HCT116 (cell line): ENCODE results near the gene ANO4. TPM values are rescaled to one million over a fixed set of nuclear protein-coding genes. Genes with fewer than 3 reads are reported as not detected.

Experiments
- ATAC-seq: fragments of 200-7000 bp; cut with Tn5 transposase; 2 replicates; pipeline ENCODE4 v1.9.1; 2020; ENCODE audit warnings: mild to moderate bottlenecking, moderate library complexity
- Bru-seq: library from RNA; stranded (reverse); fragments of 400-500 nt; gene quantifications from one replicate; lab custom pipeline; 2021; lab: Mats Ljungman, UMichigan
- BruChase-seq, 2 experiments: library from RNA; stranded (reverse); fragments of 400-500 nt; gene quantifications; one replicate each; lab custom pipeline; 2021; lab: Mats Ljungman, UMichigan
- BruUV-seq: library from RNA; stranded (reverse); fragments of 400-500 nt; replicated peaks from 2 replicates; lab custom pipeline; 2021; lab: Mats Ljungman, UMichigan
- CTCF ChIA-PET: fragments of 300-600 bp; sonication (Branson Sonifier 250); formaldehyde crosslinking; loops from one replicate; lab custom pipeline; 2021; ENCODE audit warnings: antibody characterized with exemption; lab: Charles Lee
- POLR2A ChIA-PET: fragments of 300-600, 350-600 bp; sonication (Branson Sonifier 250); formaldehyde crosslinking; loops from one replicate; lab custom pipeline; 2021; ENCODE audit warnings: antibody characterized with exemption; lab: Charles Lee
- RAD21 ChIA-PET, 2 experiments: fragments of 300-600 bp; sonication (Branson Sonifier 250); formaldehyde crosslinking; loops; one replicate each; lab custom pipeline; 2023; ENCODE audit warnings: low total read pairs in 2 of 2; ENCODE audit not compliant: uncharacterized antibody in 2 of 2, unreplicated experiment in 2 of 2, low non-redundant PET in 1 of 2; lab: Charles Lee
- DNase-seq: peaks from one replicate; pipeline ENCODE4 v3.0.0-alpha.2; 2010; ENCODE audit warnings: low read depth, low spot score
- H2AFZ ChIP-seq: fragments of 200-600 bp; shearing (Covaris generic), sonication (generic); 2 replicates; pipeline ENCODE4 v1.6.1; 2017; ENCODE audit warnings: low read depth, mixed run types, mixed read lengths, antibody characterized with exemption, low read length; ENCODE audit not compliant: poor library complexity, severe bottlenecking
- H3K27ac ChIP-seq: 2 replicates; pipeline ENCODE4 v1.5.1; 2012; ENCODE audit warnings: low read depth, low read length
- H3K27me3 ChIP-seq: fragments of 200-600 bp; sonication (generic); 2 replicates; pipeline ENCODE4 v1.6.1; 2016; ENCODE audit warnings: mixed run types, low read length, mixed read lengths; ENCODE audit not compliant: insufficient read depth
- H3K36me3 ChIP-seq, 2 experiments: fragments of 200-500 bp in 1 of 2; fragments of 200-600 bp in 1 of 2; sonication (Bioruptor generic) in 1 of 2; sonication (generic) in 1 of 2; 2 replicates each; pipeline versions ENCODE4 v1.5.1 to v1.6.1; 2014 to 2016; ENCODE audit warnings: low read length in 2 of 2, inconsistent platforms in 1 of 2, mixed read lengths in 1 of 2, mixed run types in 1 of 2; ENCODE audit not compliant: insufficient read depth in 2 of 2, control insufficient read depth in 1 of 2
- H3K4me1 ChIP-seq, 2 experiments: fragments of 200-600 bp in 1 of 2; sonication (generic) in 1 of 2; 2 replicates each; pipeline versions ENCODE4 v1.5.1 to v1.6.1; 2012 to 2017; ENCODE audit warnings: low read length in 2 of 2, inconsistent platforms in 1 of 2, mild to moderate bottlenecking in 1 of 2, mixed read lengths in 1 of 2, mixed run types in 1 of 2, moderate library complexity in 1 of 2; ENCODE audit not compliant: insufficient read depth in 2 of 2, control insufficient read depth in 1 of 2
- H3K4me2 ChIP-seq: fragments of 200-600 bp; sonication (generic); 2 replicates; pipeline ENCODE4 v1.6.1; 2017; ENCODE audit warnings: mixed run types, low read length, mixed read lengths
- H3K4me3 ChIP-seq, 2 experiments: fragments of 200-600 bp in 1 of 2; sonication (generic) in 1 of 2; replicated peaks in 1 of 2; 2 replicates each; pipeline ENCODE4 v1.5.1; 2011 to 2016; ENCODE audit warnings: low read length in 2 of 2, control low read depth in 1 of 2, low read depth in 1 of 2, mild to moderate bottlenecking in 1 of 2, mixed read lengths in 1 of 2, mixed run types in 1 of 2
- H3K79me2 ChIP-seq: fragments of 200-600 bp; sonication (generic); 2 replicates; pipeline ENCODE4 v1.6.1; 2017; ENCODE audit warnings: mild to moderate bottlenecking, mixed run types, low read length, moderate library complexity, mixed read lengths; ENCODE audit not compliant: insufficient read depth
- H3K9ac ChIP-seq: fragments of 200-600 bp; sonication (generic); 2 replicates; pipeline ENCODE4 v1.6.1; 2016; ENCODE audit warnings: low read length, mixed read lengths
- H3K9me2 ChIP-seq: fragments of 200-600 bp; sonication (generic), shearing (Covaris generic); 2 replicates; pipeline ENCODE4 v1.6.1; 2017; ENCODE audit warnings: mixed run types, mild to moderate bottlenecking, moderate library complexity; ENCODE audit not compliant: insufficient read depth
- H3K9me3 ChIP-seq, 2 experiments: fragments of 200-500 bp in 1 of 2; fragments of 200-600 bp in 1 of 2; sonication (Bioruptor generic) in 1 of 2; sonication (generic) in 1 of 2; 2 replicates each; pipeline ENCODE4 v1.6.1; 2014 to 2017; ENCODE audit warnings: low read length in 2 of 2, mixed read lengths in 2 of 2, inconsistent platforms in 1 of 2, low read depth in 1 of 2, mild to moderate bottlenecking in 1 of 2, mixed run types in 1 of 2, moderate library complexity in 1 of 2; ENCODE audit not compliant: control insufficient read depth in 1 of 2, insufficient read depth in 1 of 2
- H4K20me1 ChIP-seq: fragments of 200-600 bp; sonication (generic), shearing (Covaris generic); 2 replicates; pipeline ENCODE4 v1.6.1; 2017; ENCODE audit warnings: mixed run types, mild to moderate bottlenecking, moderate library complexity; ENCODE audit not compliant: insufficient read depth
- EGR1 ChIP-seq: IDR thresholded peaks from 2 replicates; pipeline ENCODE4 v1.6.1; 2012; ENCODE audit warnings: low read depth
- ELF1 ChIP-seq: IDR thresholded peaks from 2 replicates; pipeline ENCODE4 v1.6.1; 2012; ENCODE audit warnings: low read depth, borderline replicate concordance
- EZH2 ChIP-seq: fragments of 200-600 bp; sonication (generic); IDR thresholded peaks from 2 replicates; pipeline ENCODE4 v1.6.1; 2017; ENCODE audit warnings: antibody characterized with exemption, mixed run types
- SIN3A ChIP-seq: IDR thresholded peaks from 2 replicates; pipeline ENCODE4 v1.6.1; 2012; ENCODE audit warnings: low read depth
- SP1 ChIP-seq: IDR thresholded peaks from 2 replicates; pipeline ENCODE4 v1.6.1; 2012; ENCODE audit warnings: low read depth
- SRF ChIP-seq: IDR thresholded peaks from 2 replicates; pipeline ENCODE4 v1.6.1; 2012; ENCODE audit warnings: low read depth
- YY1 ChIP-seq: IDR thresholded peaks from 2 replicates; pipeline ENCODE4 v1.6.1; 2011; ENCODE audit warnings: low read length, low read depth, moderate library complexity, mild to moderate bottlenecking; ENCODE audit not compliant: insufficient replicate concordance; ENCODE audit errors: extremely low read depth
- ZNF274 ChIP-seq: fragments of 200-500 bp; sonication (Bioruptor generic); IDR thresholded peaks from 2 replicates; pipeline ENCODE4 v1.6.1; 2014; ENCODE audit warnings: mild to moderate bottlenecking, low read depth, low read length, inconsistent platforms
- intact Hi-C: fragments of 100-400 bp; cut with micrococcal nuclease; formaldehyde crosslinking; loops from 2 replicates; pipeline ENCODE4 v1.10.0; 2022
- long read RNA-seq: library from polyadenylated mRNA; unstranded; transcript quantifications from one replicate; pipeline ENCODE4 v2.0.0, GENCODE V29; 2021; ENCODE audit not compliant: unreplicated experiment
- polyA plus RNA-seq: library from polyadenylated mRNA; unstranded; fragments of >200 nt; gene quantifications from 2 replicates; pipeline ENCODE4 v1.2.1, GENCODE V29; 2012; ENCODE audit warnings: missing spikeins
- total RNA-seq: library from RNA; stranded (reverse); gene quantifications from one replicate; pipeline ENCODE4 v1.2.1, GENCODE V29; 2021; ENCODE audit not compliant: unreplicated experiment
- TF ChIP-seq, protein P1 (sequence below): IDR thresholded peaks from 2 replicates; pipeline ENCODE4 v1.6.1; 2012; ENCODE audit warnings: low read depth

ANO4 gene
- 1.7 TPM for total RNA-seq
- polyA plus RNA-seq, result 0.36 and 0.61 TPM in 2 replicates
- Bru-seq, nascent RNA, result percentile 32 among the genes with signal in this experiment
- BruChase-seq, experiment 1, labeled RNA remaining after a 6-hour chase, result percentile 19 among the genes with signal in this experiment
- BruChase-seq, experiment 2, labeled RNA remaining after a 2-hour chase, result percentile 29 among the genes with signal in this experiment
- long read RNA-seq, partial matches to known transcripts, result 1 of 6 reads
- long read RNA-seq, other reads (novel, unspliced or antisense), result 5 of 6 reads

DNA sequence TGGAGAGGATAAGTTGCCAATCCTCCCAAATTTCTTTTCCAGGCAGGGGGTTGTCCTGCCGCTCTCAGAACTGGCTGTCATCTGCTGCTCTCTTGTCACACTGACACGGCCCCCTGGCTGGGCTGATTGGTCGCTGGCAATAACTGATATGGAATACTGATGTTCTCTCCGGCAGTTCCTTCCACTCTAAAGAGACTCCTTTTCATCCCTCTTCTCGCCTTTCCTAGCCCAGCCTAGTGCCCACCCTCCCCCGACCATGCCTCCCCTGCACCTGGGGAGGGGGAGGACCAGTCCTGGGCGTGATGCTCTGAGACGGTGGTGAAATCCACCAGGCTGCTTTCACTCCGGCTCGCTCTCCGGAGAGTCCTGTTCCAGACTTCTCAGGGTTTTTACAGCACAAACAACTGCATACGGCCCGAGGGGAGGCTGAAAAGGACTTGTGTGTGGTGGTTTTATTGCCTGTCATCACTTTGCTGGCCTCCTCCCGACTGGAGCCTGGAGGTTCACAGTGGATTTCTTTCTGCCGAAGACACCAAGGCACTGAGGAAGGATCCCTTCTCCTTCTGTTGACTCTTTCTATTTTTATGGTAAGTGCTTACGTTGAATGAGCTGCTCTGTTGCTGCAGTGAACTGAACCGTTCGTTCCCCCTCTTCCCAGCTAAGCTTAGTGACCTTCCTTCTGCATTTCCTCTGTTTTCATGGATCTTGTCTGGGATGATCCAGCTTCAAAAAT lies at the start of gene ANO4:
Gene ANO4 (plus strand): TSS at position 336 of the 733 bp plus-strand sequence. CDS start 107,010 bp downstream, outside the sequence.
- intact Hi-C loops, result no loop called here
- BruUV-seq, result no TSS peak
- ChIA-PET POLR2A (no interaction called here), RAD21 (no interaction called here), CTCF (no interaction called here)
- Histone ChIP-seq H3K4me2 (peak within 1 kb of the TSS; percentile 31; the same call in 1 of the 2 replicates), H3K4me3 (no peak within 1 kb of the TSS), H3K4me1 (peaks cover 8 to 18% of the 10 kb centered on the region in 2 experiments; a peak in 3 of 4 replicates), H3K36me3 (no peaks in the 10 kb centered on the region), H3K9ac (no peak within 1 kb of the TSS), H3K27ac (no peak within 1 kb of the TSS), H3K79me2 (no peaks in the 10 kb centered on the region), H3K9me3 (no peaks in the 10 kb centered on the region), H2AFZ (no peak within 1 kb of the TSS), H3K9me2 (no peaks in the 10 kb centered on the region), H3K27me3 (peaks cover 5% of the 10 kb centered on the region; the same call in 1 of the 2 replicates), H4K20me1 (no peaks in the 10 kb centered on the region)
- ATAC-seq, result no peak
- TF ChIP-seq SIN3A (no peak), EZH2 (no peak), ELF1 (no peak), YY1 (no peak), EGR1 (no peak), SRF (no peak), SP1 (no peak), ZNF274 (no peak)
- TF ChIP-seq, protein P1, sequence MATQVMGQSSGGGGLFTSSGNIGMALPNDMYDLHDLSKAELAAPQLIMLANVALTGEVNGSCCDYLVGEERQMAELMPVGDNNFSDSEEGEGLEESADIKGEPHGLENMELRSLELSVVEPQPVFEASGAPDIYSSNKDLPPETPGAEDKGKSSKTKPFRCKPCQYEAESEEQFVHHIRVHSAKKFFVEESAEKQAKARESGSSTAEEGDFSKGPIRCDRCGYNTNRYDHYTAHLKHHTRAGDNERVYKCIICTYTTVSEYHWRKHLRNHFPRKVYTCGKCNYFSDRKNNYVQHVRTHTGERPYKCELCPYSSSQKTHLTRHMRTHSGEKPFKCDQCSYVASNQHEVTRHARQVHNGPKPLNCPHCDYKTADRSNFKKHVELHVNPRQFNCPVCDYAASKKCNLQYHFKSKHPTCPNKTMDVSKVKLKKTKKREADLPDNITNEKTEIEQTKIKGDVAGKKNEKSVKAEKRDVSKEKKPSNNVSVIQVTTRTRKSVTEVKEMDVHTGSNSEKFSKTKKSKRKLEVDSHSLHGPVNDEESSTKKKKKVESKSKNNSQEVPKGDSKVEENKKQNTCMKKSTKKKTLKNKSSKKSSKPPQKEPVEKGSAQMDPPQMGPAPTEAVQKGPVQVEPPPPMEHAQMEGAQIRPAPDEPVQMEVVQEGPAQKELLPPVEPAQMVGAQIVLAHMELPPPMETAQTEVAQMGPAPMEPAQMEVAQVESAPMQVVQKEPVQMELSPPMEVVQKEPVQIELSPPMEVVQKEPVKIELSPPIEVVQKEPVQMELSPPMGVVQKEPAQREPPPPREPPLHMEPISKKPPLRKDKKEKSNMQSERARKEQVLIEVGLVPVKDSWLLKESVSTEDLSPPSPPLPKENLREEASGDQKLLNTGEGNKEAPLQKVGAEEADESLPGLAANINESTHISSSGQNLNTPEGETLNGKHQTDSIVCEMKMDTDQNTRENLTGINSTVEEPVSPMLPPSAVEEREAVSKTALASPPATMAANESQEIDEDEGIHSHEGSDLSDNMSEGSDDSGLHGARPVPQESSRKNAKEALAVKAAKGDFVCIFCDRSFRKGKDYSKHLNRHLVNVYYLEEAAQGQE, result no peak
- DNase-seq, result no peak
